Ishikawa (cell line): ENCODE measurements around the gene PDE11A.

Experiments used
- TAF1 ChIP-seq: IDR thresholded peaks from 2 replicates; pipeline ENCODE4 v1.6.1; 2012; ENCODE audit warnings: low read depth, mild to moderate bottlenecking
- YY1 ChIP-seq: IDR thresholded peaks from 2 replicates; pipeline ENCODE4 v1.6.1; 2012; ENCODE audit warnings: low read depth
- TF ChIP-seq, protein P1 (sequence below): IDR thresholded peaks from 2 replicates; pipeline ENCODE4 v1.6.1; 2012; ENCODE audit warnings: low read depth, mild to moderate bottlenecking

DNA sequence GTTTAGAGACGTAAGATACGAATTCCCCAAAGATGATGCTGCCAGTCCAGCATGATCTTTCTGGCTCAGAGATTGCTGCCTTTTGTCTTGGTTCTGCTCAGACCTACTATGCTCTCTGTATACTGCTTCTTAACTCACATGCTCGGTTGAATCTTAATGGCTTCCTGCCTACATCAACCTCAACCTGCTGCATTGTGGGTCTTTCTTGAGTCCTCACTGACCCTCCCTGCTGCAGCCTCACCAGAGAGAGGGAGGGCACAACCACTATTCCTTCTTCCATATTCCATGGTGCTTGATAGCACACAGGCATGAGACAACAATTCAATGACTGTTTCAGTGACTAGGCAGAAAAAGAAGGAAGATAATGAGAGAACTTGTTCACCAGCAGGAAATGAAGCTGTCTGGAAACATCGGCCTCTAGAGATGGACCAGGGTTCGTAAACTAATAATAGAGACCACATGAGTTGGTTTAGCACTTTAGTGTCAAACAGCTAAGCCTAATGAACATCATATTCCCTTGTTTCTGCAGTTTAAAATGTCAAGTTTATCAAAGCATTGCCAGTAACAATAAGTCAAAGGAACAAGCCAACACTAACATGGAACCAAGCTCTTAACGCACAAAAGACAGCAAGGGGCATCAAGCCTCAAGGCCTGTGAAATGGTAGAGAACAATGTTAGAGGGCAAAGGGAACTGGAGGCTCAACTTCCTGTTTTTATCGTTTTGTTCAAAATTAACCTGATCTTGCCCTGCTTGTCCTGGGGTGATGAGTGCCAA lies 333.9 kb downstream of the PDE11A start:
- TF ChIP-seq TAF1, result no peak
- TF ChIP-seq, protein P1, sequence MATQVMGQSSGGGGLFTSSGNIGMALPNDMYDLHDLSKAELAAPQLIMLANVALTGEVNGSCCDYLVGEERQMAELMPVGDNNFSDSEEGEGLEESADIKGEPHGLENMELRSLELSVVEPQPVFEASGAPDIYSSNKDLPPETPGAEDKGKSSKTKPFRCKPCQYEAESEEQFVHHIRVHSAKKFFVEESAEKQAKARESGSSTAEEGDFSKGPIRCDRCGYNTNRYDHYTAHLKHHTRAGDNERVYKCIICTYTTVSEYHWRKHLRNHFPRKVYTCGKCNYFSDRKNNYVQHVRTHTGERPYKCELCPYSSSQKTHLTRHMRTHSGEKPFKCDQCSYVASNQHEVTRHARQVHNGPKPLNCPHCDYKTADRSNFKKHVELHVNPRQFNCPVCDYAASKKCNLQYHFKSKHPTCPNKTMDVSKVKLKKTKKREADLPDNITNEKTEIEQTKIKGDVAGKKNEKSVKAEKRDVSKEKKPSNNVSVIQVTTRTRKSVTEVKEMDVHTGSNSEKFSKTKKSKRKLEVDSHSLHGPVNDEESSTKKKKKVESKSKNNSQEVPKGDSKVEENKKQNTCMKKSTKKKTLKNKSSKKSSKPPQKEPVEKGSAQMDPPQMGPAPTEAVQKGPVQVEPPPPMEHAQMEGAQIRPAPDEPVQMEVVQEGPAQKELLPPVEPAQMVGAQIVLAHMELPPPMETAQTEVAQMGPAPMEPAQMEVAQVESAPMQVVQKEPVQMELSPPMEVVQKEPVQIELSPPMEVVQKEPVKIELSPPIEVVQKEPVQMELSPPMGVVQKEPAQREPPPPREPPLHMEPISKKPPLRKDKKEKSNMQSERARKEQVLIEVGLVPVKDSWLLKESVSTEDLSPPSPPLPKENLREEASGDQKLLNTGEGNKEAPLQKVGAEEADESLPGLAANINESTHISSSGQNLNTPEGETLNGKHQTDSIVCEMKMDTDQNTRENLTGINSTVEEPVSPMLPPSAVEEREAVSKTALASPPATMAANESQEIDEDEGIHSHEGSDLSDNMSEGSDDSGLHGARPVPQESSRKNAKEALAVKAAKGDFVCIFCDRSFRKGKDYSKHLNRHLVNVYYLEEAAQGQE, result no peak
- no peak for TF ChIP-seq YY1
